ENCODE data around the gene PDS5B. TPM values are rescaled to one million over a fixed set of nuclear protein-coding genes. Genes with fewer than 3 reads are reported as not detected.
A peak's percentile ranks its signal among the peaks of the same experiment; 100 is the strongest.

Gene PDS5B
- total RNA-seq, 2 donors from 2014 or later, result 46.9 to 57.1 TPM

GRCh38 chr13:32647926-32648325, 61.7 kb downstream of the PDS5B start:
- TF ChIP-seq CTCF (conservative IDR thresholded peaks at IDR 0.05), result peak; percentile 45
- 50% methylated on average over 1 of the region's 1 CpG; no CpG with 5 or more reads in 1 of the 2 experiments for WGBS, 2 experiments (ENCODE audit: insufficient coverage in 1 of 2, insufficient read length in 1 of 2)
- peaks cover 15% of the 10 kb centered on the region for H3K4me1 Mint-ChIP-seq
- no peak overlapping the region for H3K4me3 Mint-ChIP-seq
- H3K9me3 Mint-ChIP-seq, result no peaks in the 10 kb centered on the region
- Histone ChIP-seq H3K9me3 (ENCODE audit: control insufficient read depth, low read length) (no peaks in the 10 kb centered on the region), H3K4me3 (ENCODE audit: low read length) (no peak overlapping the region), H3K4me1 (ENCODE audit: control insufficient read depth, insufficient read depth, low read length) (peaks cover 5% of the 10 kb centered on the region), H3K27ac (ENCODE audit: low read depth, low read length) (no peak overlapping the region), H3K27me3 (ENCODE audit: control insufficient read depth, insufficient read depth, low read length, poor library complexity, severe bottlenecking) (no peaks in the 10 kb centered on the region), H3K9ac (ENCODE audit: extremely low read depth, low read length, poor library complexity, severe bottlenecking) (no peak overlapping the region), H3K36me3 (ENCODE audit: control insufficient read depth, insufficient read depth, low read length) (peaks cover 13% of the 10 kb centered on the region)
- H3K27ac Mint-ChIP-seq, result no peak overlapping the region
- peaks cover 5% of the 10 kb centered on the region for H3K36me3 Mint-ChIP-seq (ENCODE audit: low read depth)
- peak; percentile 66 for DNase-seq
- no peaks in the 10 kb centered on the region for H3K27me3 Mint-ChIP-seq (ENCODE audit: insufficient read depth)

GRCh38 chr13:32650705-32651311, 64.6 kb downstream of the PDS5B start:
- H3K27me3 ChIP-seq (ENCODE audit: control insufficient read depth, insufficient read depth, low read length, poor library complexity, severe bottlenecking), result no peaks in the 10 kb centered on the region
- 31 to 57% methylated on average over 2 to 3 of the region's 3 CpGs for WGBS, 2 experiments (ENCODE audit: insufficient coverage in 1 of 2, insufficient read length in 1 of 2)

GRCh38 chr13:32657309-32657708, 71.1 kb downstream of the PDS5B start:
- Histone ChIP-seq H3K36me3 (ENCODE audit: control insufficient read depth, insufficient read depth, low read length) (peaks cover 40% of the 10 kb centered on the region), H3K9me3 (ENCODE audit: control insufficient read depth, low read length) (peaks cover 25% of the 10 kb centered on the region), H3K9ac (ENCODE audit: extremely low read depth, low read length, poor library complexity, severe bottlenecking) (no peak overlapping the region), H3K4me1 (ENCODE audit: control insufficient read depth, insufficient read depth, low read length) (no peaks in the 10 kb centered on the region), H3K27ac (ENCODE audit: low read depth, low read length) (no peak overlapping the region), H3K27me3 (ENCODE audit: control insufficient read depth, insufficient read depth, low read length, poor library complexity, severe bottlenecking) (no peaks in the 10 kb centered on the region), H3K4me3 (ENCODE audit: low read length) (no peak overlapping the region)
- H3K9me3 Mint-ChIP-seq, result peaks cover 26% of the 10 kb centered on the region
- H3K36me3 Mint-ChIP-seq (ENCODE audit: low read depth), result peaks cover 41% of the 10 kb centered on the region
- WGBS, 2 experiments (ENCODE audit: insufficient coverage in 1 of 2, insufficient read length in 1 of 2), result 94 to 100% methylated on average over 3 of the region's 3 CpGs
- H3K4me3 Mint-ChIP-seq, result no peak overlapping the region
- H3K27me3 Mint-ChIP-seq (ENCODE audit: insufficient read depth), result no peaks in the 10 kb centered on the region
- no peaks in the 10 kb centered on the region for H3K4me1 Mint-ChIP-seq
- DNase-seq, result no peak
- no peak overlapping the region for H3K27ac Mint-ChIP-seq
- TF ChIP-seq CTCF (conservative IDR thresholded peaks at IDR 0.05), result no peak

More at GRCh38 chr13:32650705-32651311, 64.6 kb downstream of the PDS5B start:
- Mint-ChIP-seq H3K27me3 (ENCODE audit: insufficient read depth) (no peaks in the 10 kb centered on the region), H3K9me3 (peaks cover 16% of the 10 kb centered on the region), H3K4me3 (no peak overlapping the region), H3K27ac (no peak overlapping the region), H3K36me3 (ENCODE audit: low read depth) (peaks cover 30% of the 10 kb centered on the region), H3K4me1 (peaks cover 8% of the 10 kb centered on the region)
- Histone ChIP-seq H3K36me3 (ENCODE audit: control insufficient read depth, insufficient read depth, low read length) (peaks cover 39% of the 10 kb centered on the region), H3K27ac (ENCODE audit: low read depth, low read length) (no peak overlapping the region), H3K9ac (ENCODE audit: extremely low read depth, low read length, poor library complexity, severe bottlenecking) (no peak overlapping the region), H3K4me3 (ENCODE audit: low read length) (no peak overlapping the region), H3K4me1 (ENCODE audit: control insufficient read depth, insufficient read depth, low read length) (peaks cover 3% of the 10 kb centered on the region), H3K9me3 (ENCODE audit: control insufficient read depth, low read length) (peaks cover 20% of the 10 kb centered on the region)
- TF ChIP-seq CTCF (conservative IDR thresholded peaks at IDR 0.05), result peak; percentile 89
- peak; percentile 78 for DNase-seq

All from endodermal cell (in vitro differentiated cells).